ENCODE measurements around the gene CSTA. TPM values are rescaled to one million over a fixed set of nuclear protein-coding genes. Genes with fewer than 3 reads are reported as not detected.
A peak's percentile ranks its signal among the peaks of the same experiment; 100 is the strongest.

The CSTA gene
- total RNA-seq, 2 donors from 2014 or later = 14.5 to 25.7 TPM

DNA sequence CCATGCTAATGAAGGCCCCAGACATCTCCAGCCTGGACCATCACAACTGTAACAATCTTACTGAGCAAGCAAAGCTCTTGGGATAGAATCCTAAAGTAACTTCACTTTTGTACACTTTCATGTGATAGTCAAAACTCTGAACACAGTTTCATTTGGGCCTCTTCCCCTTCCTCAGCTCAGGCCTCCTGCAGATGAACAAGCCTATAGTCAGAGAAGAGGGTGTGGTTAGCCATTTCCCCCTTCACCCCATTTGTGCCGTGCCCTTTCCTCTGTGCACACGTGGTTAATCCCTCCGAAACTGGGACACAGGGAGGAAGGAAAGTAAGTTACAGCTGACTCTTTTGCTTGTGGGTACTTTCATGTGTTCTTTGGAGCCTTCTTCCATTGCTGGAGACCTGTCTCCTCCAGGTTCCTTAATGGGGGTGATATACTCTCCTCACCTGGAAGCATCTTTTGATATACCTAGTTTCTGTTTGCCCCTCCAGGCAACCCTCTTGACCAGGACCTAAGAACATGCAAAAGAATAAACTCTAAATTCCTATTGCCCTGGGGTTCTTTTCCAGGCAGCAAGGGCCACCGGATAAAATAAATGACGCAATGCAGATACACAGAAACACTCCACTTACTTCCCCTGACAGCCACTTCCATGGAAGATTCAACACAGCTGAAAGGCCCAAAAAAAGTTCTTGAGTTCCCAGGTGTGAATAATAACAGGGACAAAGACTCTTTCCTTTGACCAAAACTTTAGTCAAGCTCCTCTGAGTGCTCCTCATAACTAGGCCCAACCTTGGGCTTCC lies 29.6 kb upstream of the CSTA start:
- H3K9me3 ChIP-seq = no peaks in the 10 kb centered on the region
- no peak for DNase-seq (ENCODE audit: low spot score)
- 79% methylated on average over 5 of the region's 5 CpGs for WGBS
- H3K27me3 ChIP-seq (replicated peaks; ENCODE audit: insufficient read depth) = no peaks in the 10 kb centered on the region
- no peaks in the 10 kb centered on the region for H3K36me3 ChIP-seq
- H3K4me3 ChIP-seq = no peak overlapping the region
- no peak for TF ChIP-seq POLR2A (IDR thresholded peaks at IDR 0.05)
- no peak for TF ChIP-seq POLR2AphosphoS5 (IDR thresholded peaks at IDR 0.05)
- TF ChIP-seq, protein P1, sequence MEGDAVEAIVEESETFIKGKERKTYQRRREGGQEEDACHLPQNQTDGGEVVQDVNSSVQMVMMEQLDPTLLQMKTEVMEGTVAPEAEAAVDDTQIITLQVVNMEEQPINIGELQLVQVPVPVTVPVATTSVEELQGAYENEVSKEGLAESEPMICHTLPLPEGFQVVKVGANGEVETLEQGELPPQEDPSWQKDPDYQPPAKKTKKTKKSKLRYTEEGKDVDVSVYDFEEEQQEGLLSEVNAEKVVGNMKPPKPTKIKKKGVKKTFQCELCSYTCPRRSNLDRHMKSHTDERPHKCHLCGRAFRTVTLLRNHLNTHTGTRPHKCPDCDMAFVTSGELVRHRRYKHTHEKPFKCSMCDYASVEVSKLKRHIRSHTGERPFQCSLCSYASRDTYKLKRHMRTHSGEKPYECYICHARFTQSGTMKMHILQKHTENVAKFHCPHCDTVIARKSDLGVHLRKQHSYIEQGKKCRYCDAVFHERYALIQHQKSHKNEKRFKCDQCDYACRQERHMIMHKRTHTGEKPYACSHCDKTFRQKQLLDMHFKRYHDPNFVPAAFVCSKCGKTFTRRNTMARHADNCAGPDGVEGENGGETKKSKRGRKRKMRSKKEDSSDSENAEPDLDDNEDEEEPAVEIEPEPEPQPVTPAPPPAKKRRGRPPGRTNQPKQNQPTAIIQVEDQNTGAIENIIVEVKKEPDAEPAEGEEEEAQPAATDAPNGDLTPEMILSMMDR (IDR thresholded peaks at IDR 0.05) = no peak
- intact Hi-C loops (cut with DNase I) = no loop called here
- peak overlapping the region; percentile 11 to 30 for H3K27ac ChIP-seq
- H3K4me1 ChIP-seq (replicated peaks) = no peaks in the 10 kb centered on the region

DNA sequence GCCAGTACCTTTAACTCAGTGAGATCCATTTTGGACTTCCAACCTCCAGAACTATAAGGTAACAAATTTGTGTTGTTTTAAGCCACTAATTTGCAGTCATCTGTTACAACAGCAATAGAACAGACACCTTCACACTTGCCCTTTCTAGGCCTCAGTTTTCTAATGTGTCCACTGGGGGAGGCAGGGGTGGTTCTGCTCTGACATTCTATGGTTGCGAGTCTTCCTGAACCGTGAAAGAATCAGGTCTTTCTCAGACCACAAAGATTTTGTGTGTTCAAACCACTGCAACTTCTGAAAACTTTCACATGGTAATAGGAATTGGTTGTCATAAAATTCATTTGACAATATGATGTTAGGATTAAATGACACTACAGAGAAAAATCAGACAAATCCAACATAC lies 26.8 kb upstream of the CSTA start:
- TF ChIP-seq POLR2A (IDR thresholded peaks at IDR 0.05) = no peak
- TF ChIP-seq POLR2AphosphoS5 (IDR thresholded peaks at IDR 0.05) = no peak
- TF ChIP-seq, protein P1 (IDR thresholded peaks at IDR 0.05) = no peak
- intact Hi-C loops (cut with DNase I) = no loop called here
- H3K9me3 ChIP-seq = no peaks in the 10 kb centered on the region
- no peaks in the 10 kb centered on the region for H3K27me3 ChIP-seq (replicated peaks; ENCODE audit: insufficient read depth)
- no peaks in the 10 kb centered on the region for H3K4me1 ChIP-seq (replicated peaks)
- WGBS = 87% methylated on average over 2 of the region's 2 CpGs
- no peak for DNase-seq (ENCODE audit: low spot score)
- H3K4me3 ChIP-seq = no peak overlapping the region
- no peaks in the 10 kb centered on the region for H3K36me3 ChIP-seq
- no peak overlapping the region for H3K27ac ChIP-seq

DNA sequence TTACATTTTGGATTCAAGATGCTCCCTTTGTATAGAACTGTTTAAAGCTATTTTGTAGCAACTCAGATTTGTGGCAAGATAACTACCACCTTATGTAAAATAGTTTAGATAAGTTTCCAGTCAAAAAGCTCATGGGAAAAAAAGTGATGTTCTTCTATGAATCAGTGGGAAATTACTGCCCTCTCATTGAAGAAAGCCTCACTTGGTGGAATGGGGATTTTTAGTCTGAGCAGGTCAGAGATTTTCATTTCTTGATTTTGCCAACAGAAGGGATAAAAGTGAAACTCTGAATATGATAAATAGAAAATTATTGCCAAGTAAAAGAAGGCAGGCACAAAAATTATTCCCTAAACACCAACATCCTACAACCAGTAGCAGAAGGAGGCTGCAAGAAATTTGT lies 25.8 kb upstream of the CSTA start:
- H3K36me3 ChIP-seq = no peaks in the 10 kb centered on the region
- no peak overlapping the region for H3K4me3 ChIP-seq
- intact Hi-C loops (cut with DNase I) = no loop called here
- no peaks in the 10 kb centered on the region for H3K9me3 ChIP-seq
- H3K27me3 ChIP-seq (replicated peaks; ENCODE audit: insufficient read depth) = no peaks in the 10 kb centered on the region
- no peak for DNase-seq (ENCODE audit: low spot score)
- no peaks in the 10 kb centered on the region for H3K4me1 ChIP-seq (replicated peaks)
- H3K27ac ChIP-seq = no peak overlapping the region
- TF ChIP-seq POLR2A (IDR thresholded peaks at IDR 0.05) (no peak), POLR2AphosphoS5 (IDR thresholded peaks at IDR 0.05) (no peak)
- TF ChIP-seq, protein P1 (IDR thresholded peaks at IDR 0.05) = no peak

DNA sequence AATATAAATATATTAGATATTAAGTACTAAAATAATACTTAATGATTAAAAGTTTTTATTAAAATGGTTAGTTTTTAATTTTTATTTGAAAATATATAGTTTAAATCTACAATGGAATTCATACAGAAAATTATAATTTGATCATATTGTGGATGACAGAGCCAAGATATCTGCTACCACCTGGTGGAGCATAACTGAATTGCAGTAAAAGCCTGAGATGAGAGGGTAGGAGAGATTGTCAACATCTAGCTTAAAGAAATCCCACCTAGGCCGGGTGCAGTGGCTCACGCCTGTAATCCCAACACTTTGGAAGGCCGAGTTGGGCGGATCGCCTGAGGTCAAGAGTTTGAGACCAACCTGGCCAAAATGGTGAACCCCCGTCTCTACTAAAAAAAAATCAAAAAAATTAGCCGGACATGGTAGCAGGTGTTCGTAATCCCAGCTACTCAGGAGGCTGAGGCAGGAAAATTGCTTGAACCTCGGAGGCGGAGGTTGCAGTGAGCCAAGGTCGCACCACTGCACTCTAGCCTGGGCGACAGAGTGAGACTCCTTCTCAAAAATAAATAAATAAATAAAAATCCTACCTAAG lies 25.1 kb upstream of the CSTA start:
- TF ChIP-seq, protein P1 (IDR thresholded peaks at IDR 0.05) = peak in 3 of 4 experiments; percentile 23 to 39 (median 36)
- TF ChIP-seq POLR2A (IDR thresholded peaks at IDR 0.05) = no peak
- no peak overlapping the region for H3K27ac ChIP-seq
- no peaks in the 10 kb centered on the region for H3K27me3 ChIP-seq (replicated peaks; ENCODE audit: insufficient read depth)
- no peaks in the 10 kb centered on the region for H3K4me1 ChIP-seq (replicated peaks)
- no peak overlapping the region for H3K4me3 ChIP-seq
- no peak for DNase-seq (ENCODE audit: low spot score)
- H3K36me3 ChIP-seq = no peaks in the 10 kb centered on the region
- H3K9me3 ChIP-seq = no peaks in the 10 kb centered on the region
- WGBS = 89% methylated on average over 12 of the region's 12 CpGs
- intact Hi-C loops (cut with DNase I) = no loop called here

DNA sequence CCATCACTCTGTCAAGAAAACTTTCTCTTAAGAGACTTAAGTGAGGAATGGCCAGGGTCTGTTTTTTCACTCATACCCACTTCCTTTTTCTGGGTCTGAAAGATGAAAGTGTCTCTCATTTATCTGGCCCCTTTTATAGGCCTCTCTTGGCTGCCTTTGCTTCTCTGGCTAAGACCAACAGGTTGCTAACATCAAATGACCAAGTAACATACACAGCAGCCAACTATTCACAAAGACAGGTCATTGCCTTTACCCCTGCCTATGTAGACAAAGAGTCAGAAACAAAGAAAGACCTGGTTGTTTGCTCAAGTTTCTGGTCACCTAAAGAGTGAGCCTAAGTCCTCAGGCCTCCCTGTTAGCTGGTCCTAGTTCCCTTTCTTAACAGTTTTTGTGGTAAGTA lies 24.0 kb upstream of the CSTA start:
- H3K27me3 ChIP-seq (replicated peaks; ENCODE audit: insufficient read depth) = no peaks in the 10 kb centered on the region
- no peak overlapping the region for H3K4me3 ChIP-seq
- H3K4me1 ChIP-seq (replicated peaks) = no peaks in the 10 kb centered on the region
- H3K36me3 ChIP-seq = no peaks in the 10 kb centered on the region
- H3K27ac ChIP-seq = no peak overlapping the region
- no peaks in the 10 kb centered on the region for H3K9me3 ChIP-seq
- DNase-seq (ENCODE audit: low spot score) = no peak
- TF ChIP-seq, protein P1 (IDR thresholded peaks at IDR 0.05) = no peak
- TF ChIP-seq POLR2AphosphoS5 (IDR thresholded peaks at IDR 0.05) = no peak
- no peak for TF ChIP-seq POLR2A (IDR thresholded peaks at IDR 0.05)
- intact Hi-C loops (cut with DNase I) = no loop called here
